Suprapubic skin (tissue), 3 donors: Measurements from ENCODE around the gene FHOD3.

Experiments used
- EP300 ChIP-seq: sonication (generic); formaldehyde crosslinking; IDR thresholded peaks from one replicate; pipeline ENCODE4 v1.6.1; 2017; ENCODE audit warnings: antibody characterized with exemption
- POLR2A ChIP-seq, 2 donors: fragments of 450-650 bp; IDR thresholded peaks; one replicate each; pipeline ENCODE4 v1.6.1; 2017; ENCODE audit warnings: antibody characterized with exemption in 2 of 2, mild to moderate bottlenecking in 2 of 2, moderate library complexity in 2 of 2
- TF ChIP-seq, protein P1 (sequence below), 2 donors: fragments of 200-600 bp in 1 of 2; fragments of 450-650 bp in 1 of 2; sonication (generic) in 1 of 2; IDR thresholded peaks; one replicate each; pipeline ENCODE4 v1.5.1; 2016 to 2019; ENCODE audit warnings: antibody characterized with exemption in 2 of 2, mild to moderate bottlenecking in 1 of 2, moderate library complexity in 1 of 2

DNA sequence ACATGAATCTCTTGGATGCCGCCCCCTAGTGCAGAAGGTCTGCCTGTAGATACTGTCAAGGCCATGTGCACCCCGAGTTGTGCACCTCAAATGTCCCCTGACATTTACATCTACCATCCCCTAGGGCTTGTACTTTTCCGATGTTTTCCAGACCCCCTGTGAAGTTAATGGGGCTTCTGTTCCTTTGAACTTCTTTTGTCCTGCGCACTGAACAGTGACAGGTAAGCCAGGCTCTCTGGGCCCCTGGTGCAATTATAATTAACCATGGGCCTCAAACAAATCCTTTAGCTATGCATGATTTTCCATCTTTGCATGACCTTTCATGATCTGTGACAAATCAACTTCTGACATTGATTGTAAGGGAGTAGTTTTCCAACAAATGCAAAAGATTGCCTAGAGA lies 158.4 kb downstream of the FHOD3 start:
- TF ChIP-seq, protein P1, sequence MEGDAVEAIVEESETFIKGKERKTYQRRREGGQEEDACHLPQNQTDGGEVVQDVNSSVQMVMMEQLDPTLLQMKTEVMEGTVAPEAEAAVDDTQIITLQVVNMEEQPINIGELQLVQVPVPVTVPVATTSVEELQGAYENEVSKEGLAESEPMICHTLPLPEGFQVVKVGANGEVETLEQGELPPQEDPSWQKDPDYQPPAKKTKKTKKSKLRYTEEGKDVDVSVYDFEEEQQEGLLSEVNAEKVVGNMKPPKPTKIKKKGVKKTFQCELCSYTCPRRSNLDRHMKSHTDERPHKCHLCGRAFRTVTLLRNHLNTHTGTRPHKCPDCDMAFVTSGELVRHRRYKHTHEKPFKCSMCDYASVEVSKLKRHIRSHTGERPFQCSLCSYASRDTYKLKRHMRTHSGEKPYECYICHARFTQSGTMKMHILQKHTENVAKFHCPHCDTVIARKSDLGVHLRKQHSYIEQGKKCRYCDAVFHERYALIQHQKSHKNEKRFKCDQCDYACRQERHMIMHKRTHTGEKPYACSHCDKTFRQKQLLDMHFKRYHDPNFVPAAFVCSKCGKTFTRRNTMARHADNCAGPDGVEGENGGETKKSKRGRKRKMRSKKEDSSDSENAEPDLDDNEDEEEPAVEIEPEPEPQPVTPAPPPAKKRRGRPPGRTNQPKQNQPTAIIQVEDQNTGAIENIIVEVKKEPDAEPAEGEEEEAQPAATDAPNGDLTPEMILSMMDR (IDR thresholded peaks at IDR 0.05) = no peak
- no peak for TF ChIP-seq POLR2A (IDR thresholded peaks at IDR 0.05)
- TF ChIP-seq EP300 = no peak
